SK-N-DZ (cell line): ENCODE data around the gene ZNF79. TPM values are rescaled to one million over a fixed set of nuclear protein-coding genes. Genes with fewer than 3 reads are reported as not detected.
A peak's percentile ranks its signal among the peaks of the same experiment; 100 is the strongest.

Experiments used
- DNase-seq: peaks from one replicate; pipeline ENCODE4 v3.0.0-alpha.2; 2015; ENCODE audit warnings: low spot score
- polyA plus RNA-seq, 2 experiments: library from polyadenylated mRNA; depleted of rRNA; stranded (reverse); fragments of >200 nt; gene quantifications; 2 replicates each; pipeline ENCODE4 v1.2.3, GENCODE V29; 2014

Gene ZNF79
- polyA plus RNA-seq (2014; cell fraction: cytosol; rRNA removed) = 4.4 and 4.9 TPM in 2 replicates
- 4.1 and 5.1 TPM in 2 replicates for polyA plus RNA-seq (2014; cell fraction: nucleus; rRNA removed)

- peak; percentile 92 for DNase-seq
Measured at GRCh38 chr9:127423934-127424675, at the start of gene ZNF79. Gene ZNF79 (plus strand): TSS chr9:127424382. CDS start chr9:127424788, 406 bp downstream.

DNA sequence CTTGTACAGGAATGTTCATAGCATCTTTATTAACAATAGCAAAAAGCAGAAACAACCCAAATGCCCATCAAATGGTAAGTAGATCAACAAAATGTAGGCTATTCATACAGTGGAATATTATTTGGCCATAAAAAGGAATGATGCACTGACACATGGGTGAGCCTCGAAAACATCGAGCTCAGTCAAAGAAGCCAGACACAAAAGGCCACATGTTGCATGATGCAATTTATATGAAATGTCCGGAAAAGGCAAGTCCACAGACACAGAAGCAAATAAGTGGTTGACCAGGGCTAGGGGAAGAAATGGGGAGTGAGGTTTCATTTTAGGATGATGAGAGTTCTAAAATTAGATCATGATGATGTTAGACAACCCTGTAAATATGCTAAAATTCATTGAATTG, 43.7 kb upstream of the ZNF79 start:
- no peak for DNase-seq

GRCh38 chr9:127382541-127382940, 41.6 kb upstream of the ZNF79 start:
- DNase-seq = no peak

- no peak for DNase-seq
Measured at GRCh38 chr9:127384016-127384730, 40.0 kb upstream of the ZNF79 start.

GRCh38 chr9:127384901-127385300, 39.3 kb upstream of the ZNF79 start:
- DNase-seq = no peak

DNA sequence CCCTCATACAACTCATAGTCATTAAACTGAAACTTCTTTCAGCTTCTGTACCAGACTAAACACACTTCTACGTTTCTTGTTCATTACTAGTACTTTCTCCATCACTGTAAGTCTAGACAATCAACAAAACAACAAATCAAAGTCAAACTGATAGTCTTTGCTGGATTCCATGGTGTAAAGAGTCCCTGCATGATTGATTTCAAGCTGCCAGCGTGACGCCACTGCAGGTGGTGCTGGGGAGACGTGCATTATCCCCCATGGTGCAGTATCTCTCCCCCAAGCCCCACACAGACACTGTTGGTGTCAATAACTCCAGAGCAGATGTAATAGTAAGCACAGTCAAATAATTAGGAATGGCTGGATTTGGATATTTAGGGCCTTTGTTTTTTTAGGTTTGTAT, 37.9 kb upstream of the ZNF79 start:
- DNase-seq = no peak

- no peak for DNase-seq
Measured at GRCh38 chr9:127386981-127387380, 37.2 kb upstream of the ZNF79 start.

- DNase-seq = no peak
Measured at GRCh38 chr9:127388037-127388855, 35.9 kb upstream of the ZNF79 start.

DNA sequence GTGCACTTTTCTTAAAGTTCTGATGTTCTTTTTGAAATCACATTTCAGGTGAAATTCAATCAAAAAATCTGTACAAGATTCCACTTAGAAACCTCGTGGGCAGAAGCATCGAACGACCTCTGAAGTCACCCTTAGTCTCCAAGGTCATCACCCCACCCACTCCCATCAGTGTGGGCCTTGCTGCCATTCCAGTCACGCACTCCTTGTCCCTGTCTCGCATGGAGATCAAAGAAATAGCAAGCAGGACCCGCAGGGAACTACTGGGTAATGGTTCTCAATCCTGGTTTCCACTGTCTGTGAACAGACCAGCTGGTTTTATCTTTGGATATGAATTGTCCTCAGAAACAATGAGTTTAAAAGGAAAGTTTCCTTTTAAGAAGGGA, 35.3 kb upstream of the ZNF79 start:
- no peak for DNase-seq

GRCh38 chr9:127389381-127390247, 34.6 kb upstream of the ZNF79 start:
- no peak for DNase-seq

DNA sequence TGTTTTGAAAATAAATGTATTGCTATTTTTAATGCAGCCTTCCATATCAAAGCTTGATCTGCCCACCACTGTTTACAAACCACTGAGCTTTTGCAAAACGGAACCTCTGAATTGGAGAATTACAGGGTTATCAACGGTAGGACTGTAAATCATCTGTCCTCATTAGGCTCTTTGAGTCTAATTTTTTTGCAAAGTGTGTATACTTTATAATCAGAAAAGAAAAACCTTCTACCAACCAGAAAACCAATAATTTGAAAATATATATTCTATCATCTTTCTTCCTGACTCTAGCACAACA, 34.0 kb upstream of the ZNF79 start:
- DNase-seq = no peak

DNA sequence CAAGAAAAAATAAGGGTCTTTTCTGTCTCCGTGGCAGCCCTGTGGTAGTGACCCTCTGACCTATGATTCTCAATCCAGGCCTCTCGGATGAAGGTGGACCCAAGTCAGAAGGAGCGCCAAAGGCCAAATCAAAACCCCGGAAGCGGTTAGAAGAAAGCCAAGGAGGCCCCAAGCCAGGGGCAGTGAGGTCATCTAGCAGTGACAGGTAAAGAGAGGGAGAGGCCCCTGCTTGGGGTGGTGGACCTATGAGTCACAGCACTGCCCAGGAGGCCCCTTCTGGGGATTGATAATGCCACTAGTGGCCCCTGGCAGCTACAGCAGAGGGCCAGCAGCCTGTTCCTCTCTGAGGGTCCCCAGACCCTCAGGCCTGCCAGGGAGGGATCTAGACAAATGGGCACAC, 33.6 kb upstream of the ZNF79 start:
- DNase-seq = no peak

DNA sequence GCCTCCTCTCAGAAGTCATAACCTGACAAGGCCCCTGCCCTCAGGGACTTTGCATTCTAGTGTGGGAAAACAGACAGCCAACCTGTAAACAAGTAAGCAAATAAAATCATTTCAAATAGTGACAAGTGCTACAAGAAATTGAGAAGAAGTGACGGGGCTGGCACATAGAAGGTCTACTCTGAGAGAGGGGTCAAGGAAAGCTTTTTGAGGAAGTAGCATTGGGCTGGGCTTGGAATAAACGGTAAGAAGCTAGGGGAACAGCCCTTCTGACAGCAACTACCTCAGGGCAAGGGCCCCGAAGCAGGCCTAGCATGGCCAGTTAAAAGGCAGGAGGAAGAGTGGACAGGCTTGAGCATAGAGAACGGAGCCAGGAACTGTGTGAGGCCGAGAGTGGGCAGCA, 32.0 kb upstream of the ZNF79 start:
- no peak for DNase-seq

DNA sequence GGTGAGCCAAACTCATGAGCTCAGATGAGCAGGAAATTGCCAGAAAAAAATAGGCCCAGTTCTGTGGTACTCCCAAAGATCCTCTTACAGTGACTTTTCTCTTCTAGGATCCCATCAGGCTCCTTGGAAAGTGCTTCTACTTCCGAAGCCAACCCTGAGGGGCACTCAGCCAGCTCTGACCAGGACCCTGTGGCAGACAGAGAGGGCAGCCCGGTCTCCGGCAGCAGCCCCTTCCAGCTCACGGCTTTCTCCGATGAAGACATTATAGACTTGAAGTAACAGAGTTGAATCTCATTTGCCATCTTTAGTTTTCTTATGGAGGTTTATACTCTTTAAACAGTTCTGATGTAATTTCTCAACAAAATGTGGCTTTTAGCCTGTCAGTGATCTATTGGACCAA, 31.2 kb upstream of the ZNF79 start:
- DNase-seq = no peak

GRCh38 chr9:127393645-127394044, 30.5 kb upstream of the ZNF79 start:
- DNase-seq = no peak

- DNase-seq = no peak
Measured at GRCh38 chr9:127395497-127396252, 28.5 kb upstream of the ZNF79 start.

DNA sequence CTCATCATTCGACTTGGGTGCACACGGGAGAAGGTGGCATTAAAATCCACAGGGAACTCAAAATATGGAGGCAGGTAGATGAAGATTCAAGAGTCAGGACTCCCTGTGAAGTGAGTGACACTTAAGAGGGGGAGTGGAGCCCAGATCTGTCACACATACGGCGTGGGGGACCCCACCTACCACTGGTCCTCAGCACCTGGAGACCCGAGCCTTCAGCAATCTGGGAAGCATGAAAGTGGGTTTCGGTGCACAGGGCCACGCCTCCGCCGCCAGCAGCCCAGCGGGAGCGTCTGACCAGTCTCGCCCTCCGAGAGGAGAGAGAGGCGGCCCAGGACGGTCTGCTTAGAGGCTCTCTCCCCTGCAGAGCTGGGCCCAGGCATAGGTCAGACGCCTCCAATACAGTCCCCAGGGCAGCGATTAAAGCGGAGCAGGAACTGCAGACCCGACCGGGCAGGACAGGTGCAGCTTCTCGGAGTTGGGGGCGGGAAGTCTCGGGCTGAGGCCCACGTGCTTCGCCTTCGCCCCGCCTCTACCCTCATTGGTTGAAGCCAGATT, 27.9 kb upstream of the ZNF79 start:
- no peak for DNase-seq

DNA sequence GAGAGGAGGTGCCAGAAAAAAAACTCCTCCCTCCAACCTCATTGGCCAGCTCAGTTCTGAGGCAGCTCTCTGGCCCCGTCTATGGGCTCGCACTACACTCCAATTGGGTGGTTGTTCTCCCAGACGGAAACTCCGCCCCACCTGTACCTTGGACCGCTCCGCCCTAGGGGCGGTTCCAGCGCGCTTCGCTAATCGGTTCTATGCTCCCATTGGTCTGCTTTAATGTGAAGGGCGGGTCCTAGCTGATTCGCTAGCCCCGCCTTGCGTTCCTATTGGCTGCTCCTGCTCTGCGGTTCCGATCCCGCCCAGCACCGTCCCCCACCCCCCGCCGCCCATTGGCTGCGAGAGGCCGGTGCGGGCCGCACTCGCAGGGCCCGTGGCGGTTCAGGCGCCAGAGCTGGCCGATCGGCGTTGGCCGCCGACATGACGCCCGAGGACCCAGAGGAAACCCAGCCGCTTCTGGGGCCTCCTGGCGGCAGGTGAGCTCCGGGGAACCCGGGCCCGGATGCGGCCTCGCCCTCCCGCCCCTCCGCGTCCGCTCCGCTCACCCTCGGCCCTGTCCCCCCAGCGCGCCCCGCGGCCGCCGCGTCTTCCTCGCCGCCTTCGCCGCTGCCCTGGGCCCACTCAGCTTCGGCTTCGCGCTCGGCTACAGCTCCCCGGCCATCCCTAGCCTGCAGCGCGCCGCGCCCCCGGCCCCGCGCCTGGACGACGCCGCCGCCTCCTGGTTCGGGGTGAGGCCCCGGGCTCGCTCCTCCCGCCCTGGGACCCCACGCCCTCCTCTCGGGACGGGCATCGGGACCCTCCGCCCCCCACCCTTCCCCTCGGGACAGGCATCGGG, 27.2 kb upstream of the ZNF79 start, which contains the start of gene SLC2A8:
TSS of gene SLC2A8 (plus strand) at position 362 of the 838 bp plus-strand sequence. CDS start at position 424, 62 bp downstream.
- peak; percentile 100 for DNase-seq

GRCh38 chr9:127397646-127398274, 26.4 kb upstream of the ZNF79 start:
- DNase-seq = peak; percentile 73
